ENCODE data around the gene SUGCT. TPM values are rescaled to one million over a fixed set of nuclear protein-coding genes. Genes with fewer than 3 reads are reported as not detected.
A peak's percentile ranks its signal among the peaks of the same experiment; 100 is the strongest.

The SUGCT gene
- polyA plus RNA-seq, 1 of the 3 experiments (the other 2 are of a cell fraction), result 53.7 TPM

- Histone ChIP-seq H2AFZ (ENCODE audit: low read depth) (no peak overlapping the region), H3K4me1 (ENCODE audit: control insufficient read depth in 1 of 2, insufficient read depth in 2 of 2, low read depth in 1 of 2, low read length in 1 of 2) (peaks cover 0 to 34% of the 10 kb centered on the region in 2 experiments; a peak in 2 of 4 replicates), H3K9me3 (no peaks in the 10 kb centered on the region), H3K27me3 (ENCODE audit: insufficient read depth) (no peaks in the 10 kb centered on the region), H3F3A (replicated peaks; ENCODE audit: insufficient read depth) (peaks cover 50% of the 10 kb centered on the region), H3K4me3 (ENCODE audit: low read depth in 2 of 2, low read length in 1 of 2) (no peak overlapping the region), H3K36me3 (replicated peaks in 1 of 2; ENCODE audit: control insufficient read depth in 1 of 2, insufficient read depth in 2 of 2, low read length in 1 of 2) (no peaks in the 10 kb centered on the region), H3K79me2 (ENCODE audit: insufficient read depth) (no peaks in the 10 kb centered on the region), H3K4me2 (no peak overlapping the region), H3K9me2 (no peaks in the 10 kb centered on the region), H4K20me1 (ENCODE audit: insufficient read depth) (no peaks in the 10 kb centered on the region), H3K27ac (ENCODE audit: low read depth in 2 of 2, low read length in 1 of 2) (peak overlapping the region in 1 of 2 experiments; percentile 76; a peak in 2 of 4 replicates), H3K9ac (no peak overlapping the region)
- POLR2A ChIA-PET, result no interaction called here
- CTCF ChIA-PET, result interaction anchor here (0.9 to 1.0 kb wide), 2 partner anchors 8 to 14 kb away, joined by 3 read pairs; no protein-coding TSS in a partner anchor
- TF ChIP-seq USF2 (IDR thresholded peaks at IDR 0.05; ENCODE audit: borderline replicate concordance, low read depth, low read length) (no peak), TCF12 (IDR thresholded peaks at IDR 0.05) (no peak), FOXM1 (IDR thresholded peaks at IDR 0.05; ENCODE audit: low read depth) (no peak), RXRA (IDR thresholded peaks at IDR 0.05; ENCODE audit: borderline replicate concordance, low read depth) (no peak), USF1 (IDR thresholded peaks at IDR 0.05; ENCODE audit: borderline replicate concordance, low read depth) (no peak), RCOR1 (IDR thresholded peaks at IDR 0.05; ENCODE audit: low read length) (no peak), MEF2A (IDR thresholded peaks at IDR 0.05; ENCODE audit: borderline replicate concordance, low read depth) (no peak), MAX (IDR thresholded peaks at IDR 0.05; ENCODE audit: low read depth) (no peak)
- no peak for DNase-seq
Observed at GRCh38 chr7:40305229-40305628, 170.4 kb downstream of the SUGCT start.

GRCh38 chr7:40306025-40306424 lies 171.2 kb downstream of the SUGCT start:
- no peak overlapping the region for H3K4me2 ChIP-seq
- DNase-seq, result no peak
- no peaks in the 10 kb centered on the region for H3K9me3 ChIP-seq
- 79% methylated on average over 2 of the region's 2 CpGs for WGBS (ENCODE audit: low lambda C conversion rate)
- H3K36me3 ChIP-seq (replicated peaks in 1 of 2; ENCODE audit: control insufficient read depth in 1 of 2, insufficient read depth in 2 of 2, low read length in 1 of 2), result no peaks in the 10 kb centered on the region
- ChIA-PET POLR2A (no interaction called here), CTCF (interaction anchor here (0.7 kb wide), 1 partner anchor 846 kb away, joined by 3 read pairs; no protein-coding TSS in a partner anchor)
- H3K4me1 ChIP-seq (ENCODE audit: control insufficient read depth in 1 of 2, insufficient read depth in 2 of 2, low read depth in 1 of 2, low read length in 1 of 2), result peaks cover 0 to 37% of the 10 kb centered on the region in 2 experiments; a peak in 3 of 4 replicates
- no peak overlapping the region for H3K4me3 ChIP-seq (ENCODE audit: low read depth in 2 of 2, low read length in 1 of 2)
- H3K9me2 ChIP-seq, result no peaks in the 10 kb centered on the region
- H3K27me3 ChIP-seq (ENCODE audit: insufficient read depth), result no peaks in the 10 kb centered on the region
- H3K9ac ChIP-seq, result peak overlapping the region; percentile 9; the same call in 1 of the 2 replicates
- H2AFZ ChIP-seq (ENCODE audit: low read depth), result no peak overlapping the region
- H3K27ac ChIP-seq (ENCODE audit: low read depth in 2 of 2, low read length in 1 of 2), result peak overlapping the region in 1 of 2 experiments; percentile 76; a peak in 3 of 4 replicates
- peaks cover 50% of the 10 kb centered on the region for H3F3A ChIP-seq (replicated peaks; ENCODE audit: insufficient read depth)
- no peaks in the 10 kb centered on the region for H4K20me1 ChIP-seq (ENCODE audit: insufficient read depth)
- H3K79me2 ChIP-seq (ENCODE audit: insufficient read depth), result no peaks in the 10 kb centered on the region
- TF ChIP-seq RFX5 (IDR thresholded peaks at IDR 0.05; ENCODE audit: low read length) (no peak), NRF1 (IDR thresholded peaks at IDR 0.05; ENCODE audit: low read depth, low read length) (no peak), EZH2phosphoT487 (IDR thresholded peaks at IDR 0.05; ENCODE audit: borderline replicate concordance, low read depth) (no peak), EP300 (IDR thresholded peaks at IDR 0.05; ENCODE audit: borderline replicate concordance in 1 of 2, low read depth in 1 of 2, low read length in 1 of 2) (no peak), PBX3 (IDR thresholded peaks at IDR 0.05) (no peak), FOXM1 (IDR thresholded peaks at IDR 0.05; ENCODE audit: low read depth) (no peak), ELF1 (IDR thresholded peaks at IDR 0.05) (no peak), NFIC (IDR thresholded peaks at IDR 0.05; ENCODE audit: borderline replicate concordance) (no peak), TEAD4 (IDR thresholded peaks at IDR 0.05; ENCODE audit: borderline replicate concordance, insufficient read depth) (no peak), CHD2 (IDR thresholded peaks at IDR 0.05; ENCODE audit: low read length, partially characterized antibody) (no peak), CTCF (IDR thresholded peaks at IDR 0.05) (no peak), USF2 (IDR thresholded peaks at IDR 0.05; ENCODE audit: borderline replicate concordance, low read depth, low read length) (no peak), POLR2AphosphoS5 (IDR thresholded peaks at IDR 0.05; ENCODE audit: low read depth, low read length) (no peak), IRF3 (IDR thresholded peaks at IDR 0.05; ENCODE audit: low read depth, low read length) (no peak)

Measured in SK-N-SH (cell line).